Measurements from ENCODE around the gene NRTN. TPM values are rescaled to one million over a fixed set of nuclear protein-coding genes. Genes with fewer than 3 reads are reported as not detected.
A peak's percentile ranks its signal among the peaks of the same experiment; 100 is the strongest.

NRTN gene
- total and polyA plus RNA-seq, 2 of the 13 experiments (the other 11 are each of a cell fraction or from before 2014, with no cell fraction given), result 4.1 to 5.3 TPM

DNA sequence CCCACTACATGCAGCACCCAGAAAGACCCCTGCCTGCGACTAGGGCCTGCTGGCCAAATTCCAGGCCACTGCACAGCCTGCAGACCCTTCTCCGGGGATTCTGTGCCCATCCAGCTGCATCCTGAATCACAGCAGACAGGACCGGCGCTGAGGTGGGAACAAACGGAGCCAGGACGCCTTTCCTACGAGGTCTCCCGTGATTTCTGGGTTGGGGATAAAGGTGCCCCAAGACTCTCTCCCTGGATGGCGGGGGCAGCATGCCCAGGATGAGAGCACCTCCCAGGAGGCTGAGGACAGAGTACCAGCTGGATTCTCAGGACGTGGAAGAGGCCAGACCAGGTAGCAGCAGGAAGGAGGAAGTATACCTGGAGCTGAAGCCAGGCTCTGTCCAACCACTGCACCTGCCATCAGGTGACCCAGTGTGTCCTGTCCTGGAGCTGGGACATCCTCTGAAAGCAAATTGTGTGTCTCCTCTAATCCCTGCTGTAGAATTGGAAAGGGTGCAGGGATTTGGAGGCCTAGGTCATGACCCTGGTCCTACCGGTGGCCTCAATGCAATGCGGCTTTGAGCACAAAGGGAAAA, 68.8 kb downstream of the NRTN start (continued):
- TF ChIP-seq ZNF616 (CRISPR knock-in tag; IDR thresholded peaks at IDR 0.05; ENCODE audit: low read depth), result no peak
- TF ChIP-seq, protein P1, sequence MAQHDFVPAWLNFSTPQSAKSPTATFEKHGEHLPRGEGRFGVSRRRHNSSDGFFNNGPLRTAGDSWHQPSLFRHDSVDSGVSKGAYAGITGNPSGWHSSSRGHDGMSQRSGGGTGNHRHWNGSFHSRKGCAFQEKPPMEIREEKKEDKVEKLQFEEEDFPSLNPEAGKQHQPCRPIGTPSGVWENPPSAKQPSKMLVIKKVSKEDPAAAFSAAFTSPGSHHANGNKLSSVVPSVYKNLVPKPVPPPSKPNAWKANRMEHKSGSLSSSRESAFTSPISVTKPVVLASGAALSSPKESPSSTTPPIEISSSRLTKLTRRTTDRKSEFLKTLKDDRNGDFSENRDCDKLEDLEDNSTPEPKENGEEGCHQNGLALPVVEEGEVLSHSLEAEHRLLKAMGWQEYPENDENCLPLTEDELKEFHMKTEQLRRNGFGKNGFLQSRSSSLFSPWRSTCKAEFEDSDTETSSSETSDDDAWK (CRISPR knock-in tag; IDR thresholded peaks at IDR 0.05), result no peak
- TF ChIP-seq ZNF333 (CRISPR knock-in tag; IDR thresholded peaks at IDR 0.05; ENCODE audit: borderline replicate concordance), result 0 out of 2 replicates have a peak, but pooled peaks have one; percentile 60
- TF ChIP-seq MYNN (CRISPR knock-in tag; IDR thresholded peaks at IDR 0.05; ENCODE audit: low read depth), result no peak
- TF ChIP-seq MYPOP (CRISPR knock-in tag; IDR thresholded peaks at IDR 0.05), result no peak
- no peak for TF ChIP-seq ZNF205 (CRISPR knock-in tag; IDR thresholded peaks at IDR 0.05)
- no peak for TF ChIP-seq CEBPB (IDR thresholded peaks at IDR 0.05; ENCODE audit: borderline replicate concordance, low read depth, low read length)
- TF ChIP-seq NFAT5 (CRISPR knock-in tag; IDR thresholded peaks at IDR 0.05), result no peak
- TF ChIP-seq ZNF589 (CRISPR knock-in tag; conservative IDR thresholded peaks at IDR 0.05), result no peak
- TF ChIP-seq, protein P2, sequence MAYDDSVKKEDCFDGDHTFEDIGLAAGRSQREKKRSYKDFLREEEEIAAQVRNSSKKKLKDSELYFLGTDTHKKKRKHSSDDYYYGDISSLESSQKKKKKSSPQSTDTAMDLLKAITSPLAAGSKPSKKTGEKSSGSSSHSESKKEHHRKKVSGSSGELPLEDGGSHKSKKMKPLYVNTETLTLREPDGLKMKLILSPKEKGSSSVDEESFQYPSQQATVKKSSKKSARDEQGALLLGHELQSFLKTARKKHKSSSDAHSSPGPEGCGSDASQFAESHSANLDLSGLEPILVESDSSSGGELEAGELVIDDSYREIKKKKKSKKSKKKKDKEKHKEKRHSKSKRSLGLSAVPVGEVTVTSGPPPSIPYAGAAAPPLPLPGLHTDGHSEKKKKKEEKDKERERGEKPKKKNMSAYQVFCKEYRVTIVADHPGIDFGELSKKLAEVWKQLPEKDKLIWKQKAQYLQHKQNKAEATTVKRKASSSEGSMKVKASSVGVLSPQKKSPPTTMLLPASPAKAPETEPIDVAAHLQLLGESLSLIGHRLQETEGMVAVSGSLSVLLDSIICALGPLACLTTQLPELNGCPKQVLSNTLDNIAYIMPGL (CRISPR knock-in tag; IDR thresholded peaks at IDR 0.05; ENCODE audit: borderline replicate concordance in 1 of 2, low read depth in 1 of 2), result no peak
- TF ChIP-seq ZMYM4 (CRISPR knock-in tag; IDR thresholded peaks at IDR 0.05), result 0 out of 2 replicates have a peak, but pooled peaks have one; percentile 16
- TF ChIP-seq, protein P3, sequence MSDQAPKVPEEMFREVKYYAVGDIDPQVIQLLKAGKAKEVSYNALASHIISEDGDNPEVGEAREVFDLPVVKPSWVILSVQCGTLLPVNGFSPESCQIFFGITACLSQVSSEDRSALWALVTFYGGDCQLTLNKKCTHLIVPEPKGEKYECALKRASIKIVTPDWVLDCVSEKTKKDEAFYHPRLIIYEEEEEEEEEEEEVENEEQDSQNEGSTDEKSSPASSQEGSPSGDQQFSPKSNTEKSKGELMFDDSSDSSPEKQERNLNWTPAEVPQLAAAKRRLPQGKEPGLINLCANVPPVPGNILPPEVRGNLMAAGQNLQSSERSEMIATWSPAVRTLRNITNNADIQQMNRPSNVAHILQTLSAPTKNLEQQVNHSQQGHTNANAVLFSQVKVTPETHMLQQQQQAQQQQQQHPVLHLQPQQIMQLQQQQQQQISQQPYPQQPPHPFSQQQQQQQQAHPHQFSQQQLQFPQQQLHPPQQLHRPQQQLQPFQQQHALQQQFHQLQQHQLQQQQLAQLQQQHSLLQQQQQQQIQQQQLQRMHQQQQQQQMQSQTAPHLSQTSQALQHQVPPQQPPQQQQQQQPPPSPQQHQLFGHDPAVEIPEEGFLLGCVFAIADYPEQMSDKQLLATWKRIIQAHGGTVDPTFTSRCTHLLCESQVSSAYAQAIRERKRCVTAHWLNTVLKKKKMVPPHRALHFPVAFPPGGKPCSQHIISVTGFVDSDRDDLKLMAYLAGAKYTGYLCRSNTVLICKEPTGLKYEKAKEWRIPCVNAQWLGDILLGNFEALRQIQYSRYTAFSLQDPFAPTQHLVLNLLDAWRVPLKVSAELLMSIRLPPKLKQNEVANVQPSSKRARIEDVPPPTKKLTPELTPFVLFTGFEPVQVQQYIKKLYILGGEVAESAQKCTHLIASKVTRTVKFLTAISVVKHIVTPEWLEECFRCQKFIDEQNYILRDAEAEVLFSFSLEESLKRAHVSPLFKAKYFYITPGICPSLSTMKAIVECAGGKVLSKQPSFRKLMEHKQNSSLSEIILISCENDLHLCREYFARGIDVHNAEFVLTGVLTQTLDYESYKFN (CRISPR knock-in tag; conservative IDR thresholded peaks at IDR 0.05), result no peak
- TF ChIP-seq EEA1 (CRISPR knock-in tag; IDR thresholded peaks at IDR 0.05; ENCODE audit: borderline replicate concordance), result no peak
- no peak for TF ChIP-seq ZNF670 (CRISPR knock-in tag; IDR thresholded peaks at IDR 0.05; ENCODE audit: borderline replicate concordance)
- TF ChIP-seq POLR2G (IDR thresholded peaks at IDR 0.05; ENCODE audit: low read depth, low read length), result no peak
